Stimulated activated CD4-positive, alpha-beta T cell treated with anti-CD3 and anti-CD28 coated beads, TNF-alpha, amount 100 ng/mL, for 1 hour (primary cell): ENCODE data around the gene FAM151B.
"Not testable (repeated sequence)": the region's sequence is repeated elsewhere in the genome, so short reads cannot be mapped to it uniquely, and the experiment has no call there.

ENCODE experiments used
- DNase-seq, 3 donors: peaks; one replicate each; pipeline ENCODE4 v3.0.0-alpha.2; 2020; ENCODE audit warnings: low read depth in 3 of 3, low spot score in 1 of 3

Gene FAM151B

GRCh38 chr5:80487829-80488721 is at the start of gene FAM151B:
Gene FAM151B (plus strand): TSS chr5:80488100. CDS start chr5:80488124, 24 bp downstream.
- peak; percentile 31 to 61 (median 42) for DNase-seq

- DNase-seq: no peak
Observed at GRCh38 chr5:80438739-80439138, 49.2 kb upstream of the FAM151B start.

- DNase-seq: no peak
Observed at GRCh38 chr5:80439213-80439612, 48.7 kb upstream of the FAM151B start.

GRCh38 chr5:80442742-80443141 is 45.2 kb upstream of the FAM151B start:
- DNase-seq: no peak

- no peak for DNase-seq
Observed at GRCh38 chr5:80453366-80453765, 34.5 kb upstream of the FAM151B start.

GRCh38 chr5:80463269-80463668 is 24.6 kb upstream of the FAM151B start:
- no peak for DNase-seq

- no peak for DNase-seq
Observed at GRCh38 chr5:80466669-80467485, 21.0 kb upstream of the FAM151B start.

- DNase-seq: no peak
Observed at GRCh38 chr5:80468131-80468530, 19.8 kb upstream of the FAM151B start.

GRCh38 chr5:80470631-80471030 is 17.3 kb upstream of the FAM151B start:
- DNase-seq: not testable (repeated sequence)

GRCh38 chr5:80474929-80475328 is 13.0 kb upstream of the FAM151B start:
- DNase-seq: no peak

GRCh38 chr5:80479713-80480112 is 8.2 kb upstream of the FAM151B start:
- no peak for DNase-seq

- DNase-seq: no peak
Observed at GRCh38 chr5:80480354-80480753, 7.5 kb upstream of the FAM151B start.

GRCh38 chr5:80481019-80481893 is 6.6 kb upstream of the FAM151B start:
- DNase-seq: no peak

GRCh38 chr5:80482578-80482977 is 5.3 kb upstream of the FAM151B start:
- no peak for DNase-seq

- DNase-seq: no peak
Observed at GRCh38 chr5:80483636-80484232, 4.2 kb upstream of the FAM151B start.

GRCh38 chr5:80487444-80487828 is 464 bp upstream of the FAM151B start:
- no peak for DNase-seq

- no peak for DNase-seq
Observed at GRCh38 chr5:80491296-80491695, 3.4 kb downstream of the FAM151B start.

GRCh38 chr5:80492741-80493140 is 4.8 kb downstream of the FAM151B start:
- no peak for DNase-seq

GRCh38 chr5:80493443-80493842 is 5.5 kb downstream of the FAM151B start:
- not testable (repeated sequence) for DNase-seq

- DNase-seq: no peak
Observed at GRCh38 chr5:80495891-80496290, 8.0 kb downstream of the FAM151B start.

GRCh38 chr5:80502800-80503199 is 14.9 kb downstream of the FAM151B start:
- no peak for DNase-seq
